Urothelium cell line (cell line): ENCODE results near the gene KATNB1.
"Not testable (repeated sequence)": the region's sequence is repeated elsewhere in the genome, so short reads cannot be mapped to it uniquely, and the experiment has no call there.

Source experiments
- DNase-seq: peaks from one replicate; pipeline ENCODE4 v3.0.0; 2011; ENCODE audit warnings: low spot score, mixed read lengths
- FAIRE-seq: peaks from 2 replicates; lab custom pipeline; 2011; peaks lifted over from hg19 to GRCh38; lab: Jason Lieb, UNC

The KATNB1 gene

DNA sequence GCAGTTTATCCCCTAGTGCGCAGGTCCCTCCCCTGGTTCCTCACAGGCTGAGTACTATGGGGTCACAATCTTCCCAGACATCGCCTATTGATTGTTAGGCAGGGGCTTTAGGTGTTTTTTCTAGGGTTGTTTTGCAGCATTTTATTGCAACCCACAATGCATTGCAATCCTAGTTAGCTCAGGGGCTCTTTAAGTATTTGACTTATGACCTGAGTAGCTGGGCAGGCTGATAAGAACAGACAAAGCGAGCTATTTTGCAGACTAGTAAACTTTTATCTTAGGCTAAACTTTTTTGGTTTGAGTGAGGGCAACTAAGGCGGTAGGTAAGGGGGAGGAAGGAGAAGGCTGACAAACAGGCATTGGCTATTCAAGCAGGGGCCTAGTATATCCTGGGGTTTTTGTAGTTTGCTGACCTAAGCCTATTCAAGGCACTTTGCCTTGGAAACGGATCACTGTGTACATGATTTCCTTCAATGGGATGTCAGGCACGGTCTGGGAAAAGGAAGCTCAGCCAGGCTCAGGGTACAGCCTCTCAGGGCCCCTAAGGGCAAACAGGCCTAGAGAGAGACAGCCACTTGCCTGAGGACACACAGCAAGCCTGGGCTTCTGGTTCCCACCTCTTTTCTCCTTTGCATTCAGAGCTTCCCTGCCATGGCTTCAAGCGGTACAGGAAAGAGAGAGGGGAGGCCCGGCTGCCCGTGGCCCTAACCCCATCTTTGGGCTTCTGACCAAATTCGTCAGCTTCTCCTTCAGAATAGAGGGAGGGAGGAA lies 34.6 kb upstream of the KATNB1 start:
- DNase-seq (no peak), FAIRE-seq (no peak)

DNA sequence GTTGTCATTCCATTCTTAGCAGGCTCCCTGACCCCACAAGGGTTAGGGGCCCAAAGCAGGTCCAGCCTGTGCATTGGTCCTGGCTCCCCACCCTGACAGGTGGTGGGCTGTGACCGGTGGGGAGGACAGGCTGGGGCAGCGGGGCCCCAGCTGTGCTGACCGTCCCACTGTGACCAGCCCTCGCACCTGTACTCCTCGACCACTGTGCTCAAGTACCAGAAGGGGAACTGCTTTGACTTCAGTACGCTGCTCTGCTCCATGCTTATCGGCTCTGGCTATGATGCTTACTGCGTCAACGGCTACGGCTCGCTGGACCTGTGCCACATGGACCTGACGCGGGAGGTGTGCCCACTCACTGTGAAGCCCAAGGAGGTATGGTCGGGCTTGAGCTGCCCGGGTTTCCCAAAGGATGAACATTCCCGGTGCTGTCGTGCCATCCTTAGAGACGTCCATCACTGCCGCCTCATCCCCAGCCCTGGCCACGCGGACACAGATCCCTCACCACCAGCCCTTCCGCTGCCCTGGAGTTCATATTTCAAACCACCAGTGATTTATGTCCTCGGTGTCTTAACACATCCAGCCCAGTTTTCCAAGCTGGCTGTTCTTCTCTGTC lies 33.7 kb upstream of the KATNB1 start:
- DNase-seq (no peak), FAIRE-seq (no peak)

DNA sequence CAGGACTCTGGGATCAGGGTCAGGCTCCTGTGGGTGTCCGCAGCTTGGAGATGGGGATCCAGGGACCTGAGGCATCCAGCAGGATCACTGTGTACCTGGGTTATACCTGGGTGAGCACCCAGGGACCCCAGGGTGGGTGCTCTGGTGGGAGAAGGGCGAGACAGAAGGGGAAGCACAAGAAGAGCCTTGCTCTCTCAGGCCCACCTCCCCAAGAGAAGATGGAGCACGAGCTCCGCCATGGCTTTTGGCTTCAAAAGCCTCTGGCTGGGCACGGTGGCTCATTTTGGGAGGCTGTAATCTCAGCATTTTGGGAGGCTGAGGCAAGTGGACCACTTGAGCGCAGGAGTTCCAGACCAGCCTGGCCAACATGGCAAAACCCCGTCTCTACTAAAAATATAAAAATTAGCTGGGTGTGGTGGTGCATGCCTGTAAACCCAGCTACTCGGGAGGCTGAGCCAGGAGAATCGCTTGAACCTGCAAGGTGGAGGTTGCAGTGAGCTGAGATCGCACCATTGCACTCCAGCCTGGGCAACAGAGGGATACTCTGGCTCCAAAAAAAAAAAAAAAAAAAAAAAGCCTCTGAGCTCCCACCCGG lies 32.1 kb upstream of the KATNB1 start:
- no peak for FAIRE-seq
- no peak for DNase-seq

- DNase-seq (no peak), FAIRE-seq (no peak)
Measured at GRCh38 chr16:57704011-57704904, 31.3 kb upstream of the KATNB1 start.

- FAIRE-seq (peak; percentile 82), DNase-seq (no peak)
Measured at GRCh38 chr16:57704905-57705852, 30.4 kb upstream of the KATNB1 start.

GRCh38 chr16:57706717-57707116 lies 28.9 kb upstream of the KATNB1 start:
- no peak for DNase-seq
- FAIRE-seq, result peak; percentile 58

DNA sequence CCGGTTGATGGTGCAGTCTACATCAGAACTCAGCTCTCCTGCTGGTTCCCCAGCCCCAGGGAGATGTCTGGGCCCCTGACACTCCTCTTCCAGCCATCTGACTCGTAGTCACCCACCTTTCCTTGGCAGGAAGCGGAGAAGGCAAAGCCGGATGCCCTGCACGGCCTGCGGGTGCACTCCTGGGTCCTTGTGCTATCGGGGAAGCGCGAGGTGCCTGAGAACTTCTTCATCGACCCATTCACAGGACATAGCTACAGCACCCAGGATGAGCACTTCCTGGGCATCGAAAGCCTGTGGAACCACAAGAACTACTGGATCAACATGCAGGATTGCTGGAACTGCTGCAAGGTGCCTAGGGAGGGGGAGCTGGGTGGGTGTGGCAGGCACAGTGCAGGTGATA lies 28.2 kb upstream of the KATNB1 start:
- no peak for DNase-seq
- no peak for FAIRE-seq

GRCh38 chr16:57708168-57708567 lies 27.4 kb upstream of the KATNB1 start:
- no peak for DNase-seq
- no peak for FAIRE-seq

GRCh38 chr16:57709663-57710062 lies 25.9 kb upstream of the KATNB1 start:
- FAIRE-seq (no peak), DNase-seq (no peak)

DNA sequence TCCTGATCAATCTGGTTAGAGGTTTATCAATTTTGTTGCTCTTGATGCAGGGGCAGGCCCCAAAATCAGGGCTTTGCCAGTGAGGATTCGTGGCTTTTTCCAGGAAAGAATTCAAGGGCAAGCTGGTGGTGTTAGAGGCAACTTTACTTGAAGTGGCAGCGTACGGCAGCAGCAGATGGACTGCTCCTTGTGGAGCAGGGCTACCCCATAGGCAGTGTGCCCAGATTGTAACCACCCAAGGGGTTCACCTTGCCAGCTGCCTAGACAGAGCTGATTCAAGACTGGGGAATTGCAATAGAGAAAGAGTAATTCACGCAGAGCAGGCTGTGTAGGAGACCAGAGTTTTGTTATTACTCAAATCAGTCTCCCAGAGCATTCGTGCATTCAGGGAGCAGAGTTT lies 24.2 kb upstream of the KATNB1 start:
- no peak for DNase-seq
- FAIRE-seq, result no peak

DNA sequence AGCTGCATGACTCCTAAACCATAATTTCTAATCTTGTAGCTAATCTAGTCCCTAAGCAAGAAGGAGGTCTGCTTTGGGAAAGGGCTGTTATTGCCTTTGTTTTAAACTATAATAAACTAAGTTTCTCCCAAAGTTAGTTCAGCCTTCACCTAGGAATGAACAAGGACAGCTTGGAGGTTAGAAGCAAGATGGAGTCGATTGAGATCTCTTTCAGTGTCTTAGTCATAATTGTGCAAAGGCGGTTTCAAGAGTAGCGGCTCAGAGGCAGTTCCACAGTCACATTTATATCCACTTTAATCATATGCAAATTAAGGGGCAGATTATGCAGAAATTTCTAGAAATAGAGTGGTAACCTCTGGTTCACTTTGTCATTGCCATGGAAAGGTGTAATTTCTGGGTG lies 23.6 kb upstream of the KATNB1 start:
- no peak for FAIRE-seq
- no peak for DNase-seq

- not testable (repeated sequence) for FAIRE-seq, DNase-seq
Measured at GRCh38 chr16:57712569-57712968, 23.0 kb upstream of the KATNB1 start.

DNA sequence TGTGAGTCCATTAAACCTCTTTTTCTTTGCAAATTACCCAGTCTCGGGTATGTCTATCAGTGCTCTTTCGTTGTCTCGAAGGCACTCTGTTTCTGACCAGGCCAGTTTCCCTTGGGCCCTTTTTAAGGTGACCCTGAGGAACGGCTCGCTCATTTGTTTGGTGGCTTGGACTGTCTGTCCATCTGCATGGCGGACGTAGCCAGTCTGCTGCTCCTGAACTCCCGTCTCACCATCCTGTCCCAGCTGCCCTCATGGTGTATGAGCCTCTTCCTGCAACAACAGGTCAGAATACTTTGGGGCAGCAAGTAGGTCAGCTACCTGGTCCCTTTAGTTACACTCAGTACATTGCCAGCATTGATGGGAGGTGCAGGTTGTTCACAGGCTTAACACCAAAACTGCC lies 22.0 kb upstream of the KATNB1 start:
- DNase-seq (no peak), FAIRE-seq (no peak)

DNA sequence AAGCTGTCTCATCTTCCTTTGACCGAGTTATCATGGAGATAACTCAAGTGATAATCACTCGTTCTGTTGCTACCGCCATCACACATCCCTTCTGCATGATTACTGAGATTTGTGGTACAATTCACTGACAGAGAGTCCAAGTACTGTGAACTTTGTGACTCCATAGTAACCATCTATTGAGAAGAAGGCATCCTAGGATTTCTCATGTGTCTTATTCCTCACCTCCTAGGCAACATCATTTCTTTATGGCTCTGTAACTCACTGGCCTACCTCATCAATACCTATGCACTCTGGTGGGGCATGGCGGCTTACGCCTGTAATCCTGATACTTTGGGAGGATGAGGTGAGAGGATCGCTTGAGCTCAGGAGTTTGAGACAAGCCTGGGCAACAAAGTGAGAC lies 21.5 kb upstream of the KATNB1 start:
- no peak for DNase-seq
- no peak for FAIRE-seq

DNA sequence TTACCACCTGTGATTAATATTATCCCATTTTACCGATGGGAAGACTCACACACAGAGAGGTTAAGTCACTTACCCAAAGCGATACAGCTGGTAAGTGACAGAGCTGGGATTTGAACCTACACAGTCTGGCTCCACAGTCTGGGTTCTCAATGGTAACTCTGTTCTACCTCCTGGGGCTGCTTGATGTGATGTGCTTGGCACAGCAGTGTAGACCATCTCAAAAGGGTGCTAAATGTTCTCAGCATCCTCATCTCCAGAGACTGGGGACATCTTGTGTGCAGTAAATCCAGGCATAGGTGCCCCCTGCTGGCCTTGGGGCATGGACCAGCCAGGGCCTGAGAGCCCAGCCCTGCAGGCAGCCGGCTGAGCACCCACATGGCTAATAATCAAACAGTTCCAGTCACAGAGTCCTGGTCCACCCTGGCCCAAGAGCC lies 15.4 kb upstream of the KATNB1 start:
- DNase-seq (peak; percentile 50), FAIRE-seq (no peak)

DNA sequence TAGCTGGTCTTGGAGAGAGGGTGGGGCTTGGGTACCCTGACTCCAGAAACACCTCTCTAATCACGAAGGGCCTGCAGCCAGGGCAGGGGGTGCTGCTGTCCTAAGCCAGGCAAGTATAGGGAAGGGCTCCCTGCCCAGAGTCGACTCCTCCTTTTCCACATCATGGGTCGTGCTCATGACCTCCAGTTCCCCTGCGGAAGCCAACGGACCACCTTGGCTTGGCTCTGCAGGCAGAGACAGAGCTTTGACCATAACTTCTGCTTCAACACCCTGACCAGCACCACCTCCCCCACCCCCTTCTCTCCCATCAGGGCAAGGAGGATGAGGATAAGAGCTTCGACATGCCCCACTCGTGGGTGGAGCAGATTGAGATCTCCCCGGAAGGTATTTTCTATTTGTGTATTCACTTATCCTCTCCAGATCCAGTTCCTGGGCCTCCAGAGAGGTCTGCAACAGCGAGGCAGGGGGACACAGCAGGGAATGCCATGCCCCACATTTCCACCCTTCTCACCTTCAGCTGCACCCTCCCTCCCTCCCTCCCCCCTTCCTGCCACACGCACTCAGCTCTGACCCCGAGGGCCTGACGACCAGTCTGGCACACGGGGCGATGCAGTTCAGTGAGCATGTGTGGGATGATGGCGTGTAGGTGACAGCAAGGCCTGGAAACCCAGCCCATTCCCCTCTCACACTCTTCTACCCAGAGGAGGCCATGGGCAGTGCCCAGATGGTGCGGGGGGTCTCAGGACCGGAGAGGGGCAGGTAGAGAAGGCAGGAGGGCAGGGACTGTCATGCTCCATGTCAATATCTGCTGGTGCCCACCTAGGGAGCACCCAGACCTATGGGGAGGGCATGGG lies 14.0 kb upstream of the KATNB1 start:
- no peak for FAIRE-seq
- DNase-seq, result no peak

DNA sequence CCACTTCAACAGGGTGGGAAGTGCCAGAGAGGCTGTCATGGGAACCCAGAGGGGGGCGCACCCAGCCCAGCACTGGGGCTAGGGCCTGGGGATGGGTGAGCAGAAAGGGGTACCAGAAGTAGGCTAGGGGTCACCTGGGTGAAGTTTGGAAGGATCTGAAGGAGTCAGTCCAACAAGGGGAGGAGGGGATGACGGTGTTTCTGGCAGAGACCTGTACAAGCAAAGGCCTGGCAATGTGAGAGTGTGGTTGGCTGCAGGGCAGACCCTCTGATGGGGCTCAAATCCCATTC lies 13.4 kb upstream of the KATNB1 start:
- FAIRE-seq (no peak), DNase-seq (no peak)

- no peak for DNase-seq
- FAIRE-seq, result no peak
Measured at GRCh38 chr16:57722651-57723050, 12.9 kb upstream of the KATNB1 start.

- no peak for DNase-seq
- no peak for FAIRE-seq
Measured at GRCh38 chr16:57723170-57723569, 12.4 kb upstream of the KATNB1 start.
